ENCODE measurements around the gene SNAI1. TPM values are rescaled to one million over a fixed set of nuclear protein-coding genes. Genes with fewer than 3 reads are reported as not detected.

Gene SNAI1
- total and polyA plus RNA-seq, 2 of the 4 experiments (the other 2 are of a cell fraction): 0.54 to 13.7 TPM

DNA sequence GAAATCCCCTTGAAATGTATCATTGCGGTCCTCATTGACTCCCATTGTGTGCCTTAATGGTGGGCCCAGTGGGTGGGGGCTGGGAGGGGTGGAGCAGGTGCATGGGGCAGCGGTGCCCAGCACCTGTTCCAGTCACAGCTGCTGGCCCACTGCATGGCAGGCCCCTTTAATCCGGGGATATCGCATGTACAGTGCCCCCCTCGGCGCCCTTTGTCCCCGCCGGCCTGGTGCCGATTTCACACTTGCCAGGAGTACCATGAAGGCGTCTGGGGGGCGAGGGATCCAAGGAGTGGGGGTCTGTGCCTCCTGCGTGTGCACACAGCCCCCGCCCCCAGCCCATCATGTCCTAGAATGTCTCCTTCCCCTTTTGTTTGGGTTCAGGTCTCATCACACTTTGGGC lies 2.8 kb downstream of the SNAI1 start:
- peak overlapping the region; percentile 32 for H3K4me3 ChIP-seq (ENCODE audit: insufficient read depth, low read depth, low read length)
- ATAC-seq (ENCODE audit: low read depth) (no peak), DNase-seq (no peak)
- H4K20me1 ChIP-seq (ENCODE audit: insufficient read depth, low read length): peaks cover 7% of the 10 kb centered on the region
- peak overlapping the region; percentile 46 for H2AK9ac ChIP-seq (replicated peaks; ENCODE audit: low read depth, low read length, poor library complexity)
- TF ChIP-seq RAD21 (IDR thresholded peaks at IDR 0.05; ENCODE audit: low read length): no peak
- WGBS, 2 experiments (ENCODE audit: extremely low coverage in 2 of 2, insufficient read length in 1 of 2): 43% methylated on average over 1 of the region's 13 CpGs; no CpG with 5 or more reads in 1 of the 2 experiments
- intact Hi-C loops (cut with micrococcal nuclease) (loop anchor here (2.0 kb wide), 1 partner anchor 45 kb away; no protein-coding TSS in a partner anchor), dilution Hi-C loops (cut with HindIII; ENCODE audit: low sequenced_read_pairs, unreplicated experiment) (no loop called here), in situ Hi-C loops (cut with MboI; ENCODE audit: low sequenced_read_pairs) (no loop called here)
- no peaks in the 10 kb centered on the region for H3K9me3 ChIP-seq (ENCODE audit: control insufficient read depth, insufficient read depth, low read length)
- no peak overlapping the region for H3K56ac ChIP-seq (ENCODE audit: extremely low read depth, insufficient read depth, low read length)
- H3K18ac ChIP-seq (ENCODE audit: low read depth, low read length): no peak overlapping the region
- H4K5ac ChIP-seq (ENCODE audit: low read depth, low read length): no peak overlapping the region
- peak overlapping the region; percentile 52 for H2AK5ac ChIP-seq (ENCODE audit: low read depth, low read length)
- H3K36me3 ChIP-seq (ENCODE audit: control insufficient read depth, insufficient read depth, low read length): peaks cover 15% of the 10 kb centered on the region
- peaks cover 48% of the 10 kb centered on the region for H3K4me1 ChIP-seq (ENCODE audit: control insufficient read depth, insufficient read depth, low read length)
- H2AFZ ChIP-seq (replicated peaks; ENCODE audit: low read length, poor library complexity): peak overlapping the region; percentile 53
- peak overlapping the region in 1 of 2 experiments; percentile 50; a peak in 1 of 4 replicates for H4K8ac ChIP-seq (ENCODE audit: low read depth in 2 of 2, low read length in 2 of 2)
- POLR2A ChIA-PET (ENCODE audit: unreplicated experiment): no interaction called here
- no peaks in the 10 kb centered on the region for H3K27me3 ChIP-seq (ENCODE audit: control insufficient read depth, insufficient read depth, low read length)
- H3K27ac ChIP-seq (ENCODE audit: insufficient read depth, low read length): peak overlapping the region; percentile 9; the same call in 1 of the 2 replicates
- 0 out of 2 replicates have a peak overlapping the region, but pooled peaks have one; percentile 11 for H2BK120ac ChIP-seq (ENCODE audit: low read depth, low read length)
- H2BK15ac ChIP-seq (ENCODE audit: low read depth, low read length): peak overlapping the region; percentile 3; the same call in 1 of the 3 replicates
- peaks cover 8 to 64% of the 10 kb centered on the region in 2 experiments; a peak in 3 of 4 replicates for H3K79me1 ChIP-seq (ENCODE audit: low read depth in 1 of 2, low read length in 2 of 2)
- H4K91ac ChIP-seq (ENCODE audit: insufficient read depth, low read depth, low read length): peak overlapping the region; percentile 50; the same call in 1 of the 2 replicates
- peak overlapping the region; percentile 98 for H3K4me2 ChIP-seq (ENCODE audit: low read depth, low read length)
- BruUV-seq (replicated peaks): no TSS peak
- CTCF ChIA-PET: no interaction called here
- H2BK20ac ChIP-seq (ENCODE audit: low read depth, low read length): no peak overlapping the region
- H3K14ac ChIP-seq (replicated peaks; ENCODE audit: low read depth, low read length): peak overlapping the region; percentile 96
- H2BK5ac ChIP-seq (ENCODE audit: low read depth, low read length, poor library complexity, severe bottlenecking): peak overlapping the region; percentile 19
- peak overlapping the region; percentile 93; the same call in 1 of the 2 replicates for H3K9ac ChIP-seq (ENCODE audit: low read depth, low read length)
- peak overlapping the region; percentile 86 for H3K23ac ChIP-seq (ENCODE audit: low read depth, low read length)
- peaks cover 26% of the 10 kb centered on the region for H3K9me1 ChIP-seq (ENCODE audit: insufficient read depth, low read length)
- peak overlapping the region; percentile 82 for H3K4ac ChIP-seq (ENCODE audit: low read depth, low read length)

All from IMR-90 (cell line).